ENCODE results near the gene UBAP1L. TPM values are rescaled to one million over a fixed set of nuclear protein-coding genes. Genes with fewer than 3 reads are reported as not detected.

Gene UBAP1L
- total RNA-seq, 1 donor from 2014 or later = 1.8 TPM

DNA sequence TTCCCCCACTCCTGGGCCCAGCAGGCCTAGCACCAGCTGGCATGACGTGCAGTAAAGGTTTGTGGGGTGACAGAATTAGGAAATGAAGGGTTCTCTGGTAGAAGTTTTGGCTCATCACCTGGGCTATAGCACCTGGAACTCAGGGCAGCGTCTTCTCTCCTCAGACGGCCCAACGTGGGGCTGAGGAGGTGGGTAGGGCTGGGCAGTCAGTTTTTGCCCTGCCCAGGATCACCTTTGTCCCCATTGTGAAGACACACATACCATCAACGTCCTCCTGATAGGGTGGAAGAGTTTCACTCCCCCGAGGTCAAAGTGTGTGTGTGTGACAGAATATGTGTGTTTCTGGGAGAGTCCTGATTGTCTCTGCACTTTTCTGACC lies 26.4 kb downstream of the UBAP1L start:
- no peak for DNase-seq
- no peaks in the 10 kb centered on the region for H3K9me3 ChIP-seq (replicated peaks)
- no peaks in the 10 kb centered on the region for H3K36me3 ChIP-seq
- peak overlapping the region; percentile 93 for H3K27ac ChIP-seq (replicated peaks)
- intact Hi-C loops (cut with micrococcal nuclease) = no loop called here
- TF ChIP-seq, protein P1, sequence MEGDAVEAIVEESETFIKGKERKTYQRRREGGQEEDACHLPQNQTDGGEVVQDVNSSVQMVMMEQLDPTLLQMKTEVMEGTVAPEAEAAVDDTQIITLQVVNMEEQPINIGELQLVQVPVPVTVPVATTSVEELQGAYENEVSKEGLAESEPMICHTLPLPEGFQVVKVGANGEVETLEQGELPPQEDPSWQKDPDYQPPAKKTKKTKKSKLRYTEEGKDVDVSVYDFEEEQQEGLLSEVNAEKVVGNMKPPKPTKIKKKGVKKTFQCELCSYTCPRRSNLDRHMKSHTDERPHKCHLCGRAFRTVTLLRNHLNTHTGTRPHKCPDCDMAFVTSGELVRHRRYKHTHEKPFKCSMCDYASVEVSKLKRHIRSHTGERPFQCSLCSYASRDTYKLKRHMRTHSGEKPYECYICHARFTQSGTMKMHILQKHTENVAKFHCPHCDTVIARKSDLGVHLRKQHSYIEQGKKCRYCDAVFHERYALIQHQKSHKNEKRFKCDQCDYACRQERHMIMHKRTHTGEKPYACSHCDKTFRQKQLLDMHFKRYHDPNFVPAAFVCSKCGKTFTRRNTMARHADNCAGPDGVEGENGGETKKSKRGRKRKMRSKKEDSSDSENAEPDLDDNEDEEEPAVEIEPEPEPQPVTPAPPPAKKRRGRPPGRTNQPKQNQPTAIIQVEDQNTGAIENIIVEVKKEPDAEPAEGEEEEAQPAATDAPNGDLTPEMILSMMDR (IDR thresholded peaks at IDR 0.05; ENCODE audit: borderline replicate concordance) = no peak
- H3K4me3 ChIP-seq = no peak overlapping the region
- peaks cover 88% of the 10 kb centered on the region for H3K4me1 ChIP-seq
- no peaks in the 10 kb centered on the region for H3K27me3 ChIP-seq (ENCODE audit: low read depth)

GRCh38 chr15:65087873-65088642 lies 26.9 kb downstream of the UBAP1L start:
- H3K27me3 ChIP-seq (ENCODE audit: low read depth) = no peaks in the 10 kb centered on the region
- TF ChIP-seq, protein P1 (IDR thresholded peaks at IDR 0.05; ENCODE audit: borderline replicate concordance) = no peak
- H3K4me1 ChIP-seq = peaks cover 94% of the 10 kb centered on the region
- peak overlapping the region; percentile 93 for H3K27ac ChIP-seq (replicated peaks)
- no peaks in the 10 kb centered on the region for H3K36me3 ChIP-seq
- peak; percentile 70 for DNase-seq
- H3K4me3 ChIP-seq = no peak overlapping the region
- intact Hi-C loops (cut with micrococcal nuclease) = no loop called here
- no peaks in the 10 kb centered on the region for H3K9me3 ChIP-seq (replicated peaks)

DNA sequence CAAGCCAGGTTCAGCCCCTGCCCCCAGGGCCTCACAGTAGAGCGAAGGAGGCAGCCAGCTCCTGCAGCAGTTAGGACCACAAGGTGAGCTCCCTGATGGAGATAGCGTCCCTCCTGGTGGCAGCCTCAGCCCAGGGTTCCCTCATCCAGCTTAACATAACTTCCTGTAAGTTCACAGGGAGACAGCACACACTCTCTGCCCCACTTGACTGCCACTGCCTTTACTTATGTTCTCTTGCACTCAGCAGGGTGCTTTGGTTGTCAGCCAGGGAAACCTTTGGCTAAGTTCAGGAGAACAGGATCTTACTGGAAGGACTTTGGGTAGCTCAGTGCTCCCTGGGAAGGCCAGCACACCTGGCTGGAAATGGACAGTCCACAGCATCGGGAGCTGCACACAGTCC lies 27.6 kb downstream of the UBAP1L start:
- Histone ChIP-seq H3K36me3 (no peaks in the 10 kb centered on the region), H3K4me3 (no peak overlapping the region), H3K27me3 (ENCODE audit: low read depth) (no peaks in the 10 kb centered on the region), H3K27ac (replicated peaks) (peak overlapping the region; percentile 93), H3K4me1 (peaks cover 95% of the 10 kb centered on the region), H3K9me3 (replicated peaks) (no peaks in the 10 kb centered on the region)
- TF ChIP-seq, protein P1 (IDR thresholded peaks at IDR 0.05; ENCODE audit: borderline replicate concordance) = no peak
- DNase-seq = no peak
- intact Hi-C loops (cut with micrococcal nuclease) = no loop called here

DNA sequence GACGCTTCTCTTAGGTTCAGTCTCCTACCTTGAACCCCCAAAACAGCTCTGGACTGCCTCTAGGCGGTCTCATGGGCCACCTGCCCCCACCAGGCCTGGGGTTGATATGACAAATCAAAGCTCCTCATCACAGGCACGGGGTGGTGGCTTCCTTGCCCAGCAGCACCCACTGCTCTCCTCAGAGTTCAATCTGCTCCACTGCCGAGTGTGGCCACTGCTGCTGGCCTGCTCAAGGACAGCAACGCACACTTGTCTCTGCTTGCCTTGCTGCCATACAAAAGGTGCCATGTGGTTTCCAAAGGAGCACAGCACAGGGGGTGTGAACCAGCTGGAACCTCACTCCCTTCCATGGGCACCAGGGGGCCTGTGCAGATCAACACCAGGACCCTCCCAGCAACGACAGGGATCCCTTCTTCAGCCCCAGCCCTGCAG lies 28.3 kb downstream of the UBAP1L start:
- Histone ChIP-seq H3K27ac (replicated peaks) (peak overlapping the region; percentile 93), H3K4me1 (peaks cover 96% of the 10 kb centered on the region), H3K27me3 (ENCODE audit: low read depth) (peaks cover 1% of the 10 kb centered on the region), H3K4me3 (no peak overlapping the region), H3K36me3 (no peaks in the 10 kb centered on the region), H3K9me3 (replicated peaks) (no peaks in the 10 kb centered on the region)
- TF ChIP-seq, protein P1 (IDR thresholded peaks at IDR 0.05; ENCODE audit: borderline replicate concordance) = no peak
- intact Hi-C loops (cut with micrococcal nuclease) = no loop called here
- no peak for DNase-seq

DNA sequence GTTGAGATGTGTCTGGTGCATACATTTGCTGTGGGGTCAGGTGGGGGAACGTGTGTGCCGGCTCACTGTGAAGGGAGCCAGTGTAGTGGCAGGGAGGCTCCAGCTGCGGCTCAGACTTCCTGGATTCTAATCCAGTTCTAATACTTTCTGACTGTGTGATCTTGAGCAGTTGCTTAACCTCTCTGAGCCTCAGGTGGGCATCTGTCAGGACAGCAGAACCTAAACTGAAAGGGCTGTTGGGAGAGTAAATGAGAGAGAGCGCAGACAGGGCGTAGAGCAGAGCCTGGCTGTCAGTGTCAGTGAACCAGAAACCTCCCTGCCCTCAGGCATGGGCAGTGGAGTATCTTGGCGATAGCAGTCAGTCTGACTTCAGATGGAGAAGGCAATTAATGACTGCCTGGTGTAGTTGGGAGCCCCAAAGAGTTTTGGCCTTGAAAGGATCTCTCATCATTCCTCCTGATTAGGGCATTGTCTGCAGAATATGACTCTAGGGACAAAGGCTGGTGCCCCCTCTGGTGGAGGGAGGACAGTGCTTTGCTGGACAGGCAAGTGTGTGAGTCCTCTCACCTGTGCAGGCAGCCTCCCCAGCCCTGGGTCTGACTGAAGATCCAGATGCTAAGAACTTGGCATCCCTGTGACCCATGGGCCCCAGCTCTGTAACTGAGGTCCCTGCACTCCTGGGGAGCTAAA lies 28.9 kb downstream of the UBAP1L start:
- Histone ChIP-seq H3K36me3 (no peaks in the 10 kb centered on the region), H3K4me3 (no peak overlapping the region), H3K27ac (replicated peaks) (peak overlapping the region; percentile 93), H3K4me1 (peaks cover 96% of the 10 kb centered on the region), H3K27me3 (ENCODE audit: low read depth) (peaks cover 6% of the 10 kb centered on the region), H3K9me3 (replicated peaks) (no peaks in the 10 kb centered on the region)
- DNase-seq = no peak
- TF ChIP-seq, protein P1 (IDR thresholded peaks at IDR 0.05; ENCODE audit: borderline replicate concordance) = peak; percentile 51
- intact Hi-C loops (cut with micrococcal nuclease) = no loop called here

Measured in left ventricle myocardium inferior (tissue), 1 donor.